Dedifferentiated amniotic fluid mesenchymal stem cell (primary cell): ENCODE results near the gene RUFY4.

Experiments used
- DNase-seq: peaks from one replicate; pipeline ENCODE4 v3.0.0-alpha.2; 2016; ENCODE audit errors: extremely low spot score

RUFY4 gene

GRCh38 chr2:218060950-218061660 is 7.9 kb upstream of the RUFY4 start:
- no peak for DNase-seq

DNA sequence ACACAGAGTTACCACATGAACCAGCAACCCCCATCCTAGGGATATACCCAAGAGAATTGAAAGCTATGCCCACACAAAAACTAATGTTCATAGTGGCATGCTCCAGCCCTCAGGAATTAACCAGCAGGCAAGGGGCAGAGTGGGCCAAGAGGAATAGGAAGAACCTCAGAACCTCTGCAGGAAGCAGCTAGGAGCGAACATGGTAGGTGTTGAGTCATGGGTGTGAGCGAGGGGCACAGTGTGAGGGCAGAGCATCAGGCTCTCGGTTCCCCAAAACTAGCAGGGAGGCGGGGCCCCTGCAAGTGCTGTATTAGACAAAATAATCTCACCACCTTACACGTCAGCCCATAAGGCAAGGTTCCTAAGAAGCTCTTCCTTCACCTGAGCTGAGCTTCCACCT is 5.6 kb upstream of the RUFY4 start:
- DNase-seq = no peak

DNA sequence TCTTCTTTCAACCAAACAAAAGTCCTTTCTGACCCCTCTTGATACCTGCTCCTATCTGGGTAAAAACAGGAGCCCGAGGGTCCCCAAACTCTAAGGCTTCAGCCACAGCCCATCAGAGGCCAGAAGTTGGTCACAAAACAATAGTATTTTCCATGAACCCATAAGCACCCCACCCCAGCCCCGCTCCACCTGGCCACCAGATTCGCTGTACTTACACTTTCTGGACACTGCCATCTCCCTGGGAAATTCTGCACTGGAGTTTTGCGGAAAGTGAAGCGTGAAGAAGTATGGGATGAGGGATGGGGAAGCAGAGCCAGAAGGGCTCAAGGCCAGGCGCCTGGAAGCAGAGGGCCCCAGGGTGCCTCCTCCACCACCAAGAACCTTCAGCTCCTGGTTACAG is 5.2 kb upstream of the RUFY4 start:
- DNase-seq = no peak

DNA sequence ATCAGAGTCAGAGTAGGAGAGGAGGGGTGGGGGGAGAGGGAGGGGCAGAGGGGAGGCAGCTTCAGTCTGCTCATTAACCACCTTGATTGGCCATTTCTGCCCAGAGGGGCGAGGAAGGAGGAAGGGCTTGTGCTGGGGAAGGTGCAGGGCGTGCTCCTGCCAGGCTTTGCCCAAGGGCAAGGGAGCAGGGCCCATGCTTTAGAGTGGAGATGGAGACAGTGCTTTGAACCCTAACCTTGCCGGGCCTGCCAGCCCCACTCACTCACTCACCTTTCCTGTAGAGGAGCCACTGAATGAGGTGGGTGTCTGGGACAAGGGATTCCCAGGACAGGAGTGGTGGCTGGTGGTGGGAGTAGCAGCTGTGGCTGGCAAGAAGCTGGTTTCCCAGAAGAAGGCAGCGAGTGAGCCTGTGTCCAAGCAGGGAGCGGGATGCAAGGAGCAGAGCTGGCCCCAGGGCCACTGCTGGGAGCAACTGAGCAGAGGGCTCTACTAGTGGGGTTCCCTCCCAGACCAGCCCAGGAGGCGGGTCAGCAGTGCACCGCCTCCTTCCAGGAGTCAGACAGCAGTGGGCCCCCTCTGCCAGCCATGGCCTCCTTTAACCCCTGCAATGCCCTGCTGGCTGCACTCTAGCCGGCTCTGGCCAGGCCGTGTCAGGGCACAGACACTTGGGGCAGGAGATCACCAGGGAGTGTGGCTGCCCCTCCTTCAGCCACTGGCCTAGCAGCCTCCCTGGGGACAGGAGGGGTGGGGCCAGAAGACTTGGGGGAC is 3.6 kb upstream of the RUFY4 start:
- DNase-seq = no peak

- no peak for DNase-seq
These were observed 2.0 kb upstream of the RUFY4 start for GRCh38 chr2:218066926-218067515.

GRCh38 chr2:218067523-218067922 is 1.5 kb upstream of the RUFY4 start:
- DNase-seq = no peak

DNA sequence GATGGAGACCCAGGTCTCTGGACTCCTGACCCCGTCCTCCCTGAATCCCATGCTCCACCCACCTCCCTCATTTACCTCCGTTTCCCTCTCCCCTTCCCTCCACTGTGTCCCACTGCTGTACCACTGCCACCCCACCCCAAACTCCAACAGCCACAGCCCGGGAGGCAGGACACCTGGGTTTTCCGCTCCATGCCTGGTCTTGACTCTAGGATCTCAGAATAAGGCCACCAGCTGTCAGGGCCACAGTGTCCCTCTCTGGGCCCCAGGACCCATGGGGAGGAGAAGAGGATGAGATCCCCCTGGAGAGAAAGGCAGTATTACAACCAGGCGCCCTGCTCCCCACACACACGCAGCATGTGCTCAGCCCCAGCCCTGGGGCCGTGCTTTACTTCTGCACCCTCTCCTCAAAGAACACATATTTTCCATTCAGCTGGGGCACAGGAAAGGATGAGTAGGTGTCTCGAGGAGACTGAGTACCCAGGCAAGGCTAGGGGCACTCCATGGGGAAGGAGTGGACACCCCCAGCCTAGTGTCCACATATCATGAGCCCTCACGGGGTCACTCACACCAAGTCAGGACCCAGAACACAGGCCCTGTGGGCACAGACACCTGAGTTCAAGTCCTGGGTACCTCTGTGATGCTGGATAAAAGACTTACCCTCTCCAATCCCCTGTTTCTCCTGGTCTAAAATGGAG is 700 bp downstream of the RUFY4 start:
- DNase-seq = no peak

- DNase-seq = no peak
These were observed 1.5 kb downstream of the RUFY4 start for GRCh38 chr2:218070587-218070986.

DNA sequence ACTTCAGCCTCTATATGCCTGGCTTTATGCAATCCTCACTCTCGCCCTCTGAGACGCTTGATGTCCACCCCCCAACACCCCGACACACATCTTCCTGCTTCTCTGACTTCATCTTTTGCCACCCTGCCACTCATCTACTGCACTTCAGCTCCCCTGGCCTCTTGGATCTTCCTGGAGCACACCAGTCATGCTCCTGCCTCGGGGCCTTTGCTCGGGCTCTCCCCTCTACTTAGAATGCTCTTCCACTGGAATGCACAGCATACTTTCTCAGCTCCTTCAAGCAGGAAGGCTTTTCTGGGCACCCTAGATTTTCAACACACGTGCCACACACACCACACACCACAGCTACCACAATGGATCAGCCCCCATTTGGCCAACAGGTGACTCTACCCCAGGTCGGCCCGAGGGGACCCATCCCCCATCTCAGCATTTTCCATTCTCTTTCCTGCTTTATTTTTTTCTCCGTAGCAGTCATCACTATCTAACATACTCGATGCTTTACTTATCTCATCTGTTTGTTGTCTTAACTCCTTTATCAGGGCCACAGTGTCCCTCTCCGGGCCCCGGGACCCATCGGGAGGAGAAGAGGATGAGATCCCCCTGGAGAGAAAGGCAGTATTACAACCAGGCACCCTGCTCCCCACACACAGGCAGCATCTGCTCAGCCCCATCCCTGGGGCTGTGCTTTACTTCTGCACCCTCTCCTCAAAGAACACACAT is 2.3 kb downstream of the RUFY4 start:
- no peak for DNase-seq

DNA sequence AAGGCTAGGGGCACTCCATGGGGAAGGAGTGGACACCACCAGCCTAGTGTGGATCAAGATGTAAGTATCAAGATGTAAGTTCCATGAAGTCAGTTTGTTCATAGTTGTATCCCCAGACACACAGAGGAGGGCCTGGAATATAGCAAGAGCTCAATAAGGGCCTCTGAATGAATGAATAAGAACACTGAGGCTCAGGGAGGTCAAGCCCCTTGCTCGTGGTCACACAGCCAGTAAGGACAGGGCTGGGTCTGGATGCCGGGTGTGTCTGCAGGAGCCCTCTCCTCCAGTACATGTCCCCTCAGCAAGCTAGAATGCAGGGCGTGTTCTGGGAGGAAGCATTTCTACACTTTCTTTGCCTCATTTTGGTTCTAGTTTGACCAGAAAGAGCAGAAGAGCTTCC is 2.9 kb downstream of the RUFY4 start:
- no peak for DNase-seq

DNA sequence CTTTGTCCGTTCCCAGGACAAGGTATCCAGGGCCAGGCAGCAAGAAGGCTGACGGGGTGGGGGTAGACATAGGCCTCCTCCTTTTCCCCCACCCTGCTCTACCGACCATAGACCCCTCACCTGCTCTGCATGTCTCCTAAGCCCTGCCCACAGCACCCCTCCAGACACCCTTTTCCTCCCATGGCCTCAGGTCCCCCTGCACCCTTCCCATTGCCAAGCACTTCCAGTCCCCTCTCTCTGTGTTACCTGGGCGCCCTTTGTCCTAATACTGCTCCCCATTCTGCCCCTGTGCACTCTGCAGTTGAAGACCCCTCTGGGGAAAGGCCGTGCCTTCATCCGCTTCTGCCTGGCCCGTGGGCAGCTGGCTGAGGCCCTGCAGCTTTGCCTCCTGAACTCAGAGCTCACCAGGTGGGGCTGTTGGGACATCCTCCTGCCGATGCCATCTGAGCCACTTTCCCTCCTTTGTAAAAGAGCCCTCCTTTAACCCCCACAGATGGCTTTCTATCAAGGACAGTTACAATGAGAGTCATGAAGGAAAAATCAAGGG is 3.5 kb downstream of the RUFY4 start:
- DNase-seq = no peak

- DNase-seq = no peak
These were observed 4.1 kb downstream of the RUFY4 start for GRCh38 chr2:218073185-218073584.

- no peak for DNase-seq
These were observed 5.0 kb downstream of the RUFY4 start for GRCh38 chr2:218074031-218074430.

- no peak for DNase-seq
These were observed 7.1 kb downstream of the RUFY4 start for GRCh38 chr2:218075975-218076811.

GRCh38 chr2:218077464-218078216 is 8.6 kb downstream of the RUFY4 start:
- no peak for DNase-seq

- no peak for DNase-seq
These were observed 11.2 kb downstream of the RUFY4 start for GRCh38 chr2:218079943-218080913.

DNA sequence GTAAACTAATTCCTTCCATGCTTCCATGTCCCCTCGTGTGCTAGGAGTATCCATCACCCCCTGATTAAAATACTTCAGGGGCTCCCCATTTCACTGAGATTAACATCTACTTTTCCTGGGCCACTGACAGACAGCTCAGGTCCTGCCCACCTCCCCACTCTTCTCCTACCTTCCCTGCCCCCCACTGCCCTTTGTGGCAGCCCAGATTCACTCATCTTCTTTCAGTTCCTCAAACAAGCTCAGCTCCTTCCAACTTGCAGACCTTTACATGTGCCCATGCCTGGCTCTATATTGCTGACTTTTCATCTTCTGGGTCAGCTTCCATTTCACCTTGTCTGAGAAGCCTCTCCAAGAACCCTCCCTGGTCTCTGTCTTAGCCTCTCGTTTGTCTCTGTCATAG is 12.0 kb downstream of the RUFY4 start:
- DNase-seq = no peak

GRCh38 chr2:218081695-218082094 is 12.6 kb downstream of the RUFY4 start:
- peak; percentile 42 for DNase-seq
